ENCODE results near the gene LPCAT1.

LPCAT1 gene

DNA sequence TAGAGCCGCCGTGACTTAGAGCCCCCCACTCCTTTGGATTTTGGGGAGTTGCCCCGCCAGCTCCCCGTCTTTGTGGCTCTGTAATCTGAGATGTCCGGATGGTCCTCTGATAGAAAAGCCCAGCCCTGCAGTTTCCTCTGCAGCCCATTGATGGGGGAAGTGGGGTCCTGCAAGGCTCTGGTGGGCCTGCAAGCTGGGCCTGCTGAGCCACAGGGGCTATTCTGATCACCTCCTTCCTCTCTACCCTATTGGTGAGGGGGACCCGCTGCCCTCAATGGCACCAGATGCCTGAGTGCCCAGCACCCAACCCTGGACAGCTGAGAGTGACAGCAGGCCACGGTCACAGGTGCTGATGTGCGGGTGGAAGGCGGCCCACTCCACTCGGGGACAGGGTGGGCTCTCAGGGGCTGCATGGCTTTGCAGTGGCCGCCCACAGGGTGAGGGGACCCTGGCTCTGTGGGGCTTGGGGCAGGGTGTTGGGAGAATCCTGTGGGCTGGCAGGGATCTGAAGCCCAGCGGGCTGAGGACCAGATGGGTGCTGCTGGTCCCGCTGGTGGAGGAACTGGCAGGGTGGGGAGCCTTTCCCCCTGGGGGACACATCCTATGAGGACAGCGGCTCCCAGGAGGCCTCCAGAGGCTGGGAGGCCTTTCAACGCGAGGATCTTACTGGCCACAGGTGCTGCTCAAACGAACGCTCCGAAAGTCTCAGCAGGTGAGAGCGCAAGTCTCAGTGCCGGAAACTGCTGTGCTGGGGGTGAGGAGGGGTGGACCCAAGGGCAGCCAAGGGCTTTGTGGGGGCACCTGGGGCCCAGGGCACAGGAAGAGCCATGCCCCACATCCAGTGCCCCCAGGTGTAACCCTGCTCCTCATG lies 30.0 kb upstream of the LPCAT1 start:
- DNase-seq (ENCODE audit: low spot score): peak; percentile 41
- in situ Hi-C loops (cut with MboI; ENCODE audit: low sequenced_read_pairs, unreplicated experiment): no loop called here
- TF ChIP-seq, protein P1, sequence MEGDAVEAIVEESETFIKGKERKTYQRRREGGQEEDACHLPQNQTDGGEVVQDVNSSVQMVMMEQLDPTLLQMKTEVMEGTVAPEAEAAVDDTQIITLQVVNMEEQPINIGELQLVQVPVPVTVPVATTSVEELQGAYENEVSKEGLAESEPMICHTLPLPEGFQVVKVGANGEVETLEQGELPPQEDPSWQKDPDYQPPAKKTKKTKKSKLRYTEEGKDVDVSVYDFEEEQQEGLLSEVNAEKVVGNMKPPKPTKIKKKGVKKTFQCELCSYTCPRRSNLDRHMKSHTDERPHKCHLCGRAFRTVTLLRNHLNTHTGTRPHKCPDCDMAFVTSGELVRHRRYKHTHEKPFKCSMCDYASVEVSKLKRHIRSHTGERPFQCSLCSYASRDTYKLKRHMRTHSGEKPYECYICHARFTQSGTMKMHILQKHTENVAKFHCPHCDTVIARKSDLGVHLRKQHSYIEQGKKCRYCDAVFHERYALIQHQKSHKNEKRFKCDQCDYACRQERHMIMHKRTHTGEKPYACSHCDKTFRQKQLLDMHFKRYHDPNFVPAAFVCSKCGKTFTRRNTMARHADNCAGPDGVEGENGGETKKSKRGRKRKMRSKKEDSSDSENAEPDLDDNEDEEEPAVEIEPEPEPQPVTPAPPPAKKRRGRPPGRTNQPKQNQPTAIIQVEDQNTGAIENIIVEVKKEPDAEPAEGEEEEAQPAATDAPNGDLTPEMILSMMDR (IDR thresholded peaks at IDR 0.05; ENCODE audit: borderline replicate concordance, control extremely low read depth, extremely low read depth, insufficient read depth, missing control alignments): no peak

DNA sequence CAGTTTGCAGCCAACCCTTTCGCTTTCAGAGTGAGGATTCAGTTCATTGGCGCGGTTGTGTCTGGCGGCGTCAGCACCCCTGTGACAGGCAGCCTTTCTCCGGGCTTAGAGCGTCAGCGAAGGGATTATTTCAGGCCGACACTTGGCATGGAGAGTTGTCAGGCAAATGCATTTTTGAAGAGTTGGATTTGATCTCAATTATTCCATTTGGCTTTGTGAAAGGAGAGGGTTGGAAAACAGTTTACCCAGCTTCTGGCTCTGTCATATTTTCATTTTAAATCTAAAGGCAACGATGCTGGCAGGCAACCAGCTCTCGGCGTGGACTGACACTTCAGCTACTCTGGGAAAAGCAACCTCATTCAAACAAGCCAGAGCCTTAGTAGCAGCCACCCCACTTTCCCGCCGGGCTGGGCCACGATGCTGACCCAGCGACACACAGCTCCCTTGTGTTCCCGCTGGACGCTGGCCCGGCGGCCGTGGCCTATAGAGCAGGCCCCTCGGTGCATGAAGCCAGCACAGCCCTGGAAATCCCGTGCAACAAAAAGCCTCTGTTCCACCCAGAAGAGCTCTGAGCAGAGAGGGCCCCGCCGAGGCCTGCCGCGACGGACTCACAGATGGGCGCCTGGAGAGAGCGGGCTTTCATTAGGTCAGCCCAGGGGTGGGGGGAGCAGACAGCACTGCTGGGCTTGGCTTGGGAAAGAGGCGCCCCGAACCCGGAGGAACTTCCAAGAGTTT lies 28.9 kb upstream of the LPCAT1 start:
- peak; percentile 33 for DNase-seq (ENCODE audit: low spot score)
- in situ Hi-C loops (cut with MboI; ENCODE audit: low sequenced_read_pairs, unreplicated experiment): no loop called here
- TF ChIP-seq, protein P1 (IDR thresholded peaks at IDR 0.05; ENCODE audit: borderline replicate concordance, control extremely low read depth, extremely low read depth, insufficient read depth, missing control alignments): no peak

DNA sequence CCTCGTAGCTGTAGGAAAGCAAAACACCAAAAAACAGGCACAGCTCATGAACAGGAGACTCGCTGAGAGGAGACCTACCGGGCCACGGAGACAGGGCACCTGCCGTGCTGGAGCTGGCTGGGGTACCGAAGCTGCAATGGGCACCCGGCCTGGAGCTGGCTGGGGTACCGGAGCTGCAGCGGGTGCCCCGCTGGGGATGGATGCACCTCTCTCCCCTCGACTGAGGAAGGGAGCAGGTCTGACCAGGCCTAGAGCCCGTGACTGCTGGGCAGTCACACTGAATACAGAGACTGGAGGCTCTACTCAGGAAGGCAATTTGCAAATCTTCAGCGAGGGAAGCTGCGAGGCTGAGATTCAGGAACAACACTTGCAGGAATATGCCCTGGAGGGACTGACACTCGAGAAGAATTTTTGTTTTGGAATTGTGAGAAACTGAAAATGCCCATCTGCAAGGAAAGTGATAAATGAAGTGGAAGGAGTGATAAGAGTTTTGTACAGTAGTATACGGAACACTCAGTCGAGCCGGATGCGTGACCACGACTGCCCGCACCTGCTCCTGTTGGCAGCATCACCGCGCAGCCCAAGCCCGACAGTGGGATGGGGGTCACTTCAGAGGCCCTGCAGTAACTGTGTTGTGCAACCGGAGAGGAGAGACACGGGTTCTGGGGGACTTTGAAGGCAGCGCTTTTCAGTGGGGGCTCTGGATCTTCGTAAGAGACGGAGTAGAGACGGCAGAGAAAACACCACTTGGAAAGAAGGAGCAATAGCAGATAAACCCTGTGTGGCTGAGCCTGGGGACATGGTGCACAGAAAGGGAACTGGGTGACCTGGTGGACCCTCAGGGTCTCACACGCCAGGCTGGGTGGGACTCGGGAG lies 27.9 kb upstream of the LPCAT1 start:
- in situ Hi-C loops (cut with MboI; ENCODE audit: low sequenced_read_pairs, unreplicated experiment): no loop called here
- no peak for DNase-seq (ENCODE audit: low spot score)
- TF ChIP-seq, protein P1 (IDR thresholded peaks at IDR 0.05; ENCODE audit: borderline replicate concordance, control extremely low read depth, extremely low read depth, insufficient read depth, missing control alignments): no peak

DNA sequence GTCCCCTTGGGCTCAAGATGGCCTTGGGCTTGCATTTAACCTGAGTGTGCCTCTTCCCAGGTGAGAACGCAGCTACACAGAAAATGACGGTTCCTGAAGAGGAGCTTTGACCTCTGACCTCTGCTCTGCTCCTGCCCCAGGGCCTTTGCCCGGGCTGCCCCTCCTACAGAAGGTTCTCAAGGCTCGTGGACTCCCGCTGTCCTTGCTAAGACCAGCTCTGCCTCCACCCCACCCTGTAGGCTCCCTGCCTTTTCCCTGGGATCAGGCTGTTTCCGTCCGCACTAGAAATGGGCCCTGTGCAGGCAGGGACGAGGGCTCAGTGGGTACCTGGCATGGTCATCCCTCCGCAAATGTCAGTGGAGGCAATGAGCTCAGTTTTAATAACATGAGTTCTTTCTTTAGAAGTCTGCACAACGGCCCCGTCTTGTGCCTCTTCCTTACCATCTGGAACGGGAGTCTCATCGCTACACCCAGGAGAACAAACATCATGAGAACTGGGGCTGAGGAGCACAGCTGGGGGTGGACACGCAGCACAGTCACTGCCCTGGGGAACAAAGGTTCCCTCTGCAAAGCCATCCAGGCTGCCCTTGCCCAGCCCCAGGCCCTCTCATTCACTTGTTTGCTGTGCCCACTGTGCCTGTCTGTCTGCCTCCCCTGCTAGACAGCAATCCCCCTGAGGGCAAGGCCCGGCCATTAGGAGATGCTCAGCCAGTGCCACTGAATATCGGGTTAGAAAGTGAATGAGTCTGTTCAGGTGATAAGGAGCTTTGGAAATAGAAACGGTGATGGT lies 26.7 kb upstream of the LPCAT1 start:
- DNase-seq (ENCODE audit: low spot score): no peak
- in situ Hi-C loops (cut with MboI; ENCODE audit: low sequenced_read_pairs, unreplicated experiment): no loop called here
- TF ChIP-seq, protein P1 (IDR thresholded peaks at IDR 0.05; ENCODE audit: borderline replicate concordance, control extremely low read depth, extremely low read depth, insufficient read depth, missing control alignments): no peak

DNA sequence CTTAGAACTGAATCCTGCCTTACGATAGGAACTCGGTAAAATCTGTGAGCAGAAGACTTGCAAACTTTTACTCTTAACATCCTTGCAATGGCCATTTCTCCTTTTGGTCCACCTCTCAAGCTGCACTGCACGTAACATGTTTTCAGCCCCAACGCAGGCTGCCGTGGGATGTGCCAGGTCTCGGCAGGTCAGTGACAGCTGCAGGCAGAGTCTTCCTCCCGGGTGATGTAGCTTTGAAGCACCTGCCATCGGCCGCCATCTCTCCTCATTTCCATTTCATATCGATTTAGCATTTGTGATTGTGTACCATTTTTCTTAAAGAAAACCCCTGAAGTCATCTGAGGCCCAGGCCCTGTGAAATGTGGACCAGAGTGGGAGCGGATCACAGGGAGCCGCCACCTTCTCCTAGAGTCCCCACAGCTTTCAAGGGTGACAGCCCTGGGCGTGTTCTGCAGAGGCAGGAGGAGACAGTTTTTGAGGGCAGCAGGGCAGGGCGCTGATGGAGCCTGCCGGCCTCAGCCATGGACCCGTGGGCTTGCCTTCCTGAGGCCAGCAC lies 25.8 kb upstream of the LPCAT1 start:
- TF ChIP-seq, protein P1 (IDR thresholded peaks at IDR 0.05; ENCODE audit: borderline replicate concordance, control extremely low read depth, extremely low read depth, insufficient read depth, missing control alignments): no peak
- in situ Hi-C loops (cut with MboI; ENCODE audit: low sequenced_read_pairs, unreplicated experiment): no loop called here
- no peak for DNase-seq (ENCODE audit: low spot score)

Measured in GM13976 (cell line).